Adrenal gland (tissue), 5 donors: ENCODE data around the gene TUBA4B.

Experiments used
- POLR2A ChIP-seq, 2 donors: fragments of 450-650 bp; IDR thresholded peaks; one replicate each; pipeline ENCODE4 v1.6.1; 2017; ENCODE audit warnings: antibody characterized with exemption in 2 of 2, mild to moderate bottlenecking in 2 of 2, moderate library complexity in 1 of 2
- TF ChIP-seq, protein P1 (sequence below), 6 experiments: fragments of 450-650 bp in 4 of 6; fragments of 200-600 bp in 2 of 6; sonication (generic) in 1 of 6; IDR thresholded peaks; 1 replicate in 5 of 6; 2 replicates in 1 of 6; pipeline versions ENCODE4 v1.5.1 to v1.8.0; 2016 to 2021; ENCODE audit warnings: antibody characterized with exemption in 6 of 6, mild to moderate bottlenecking in 2 of 6, moderate library complexity in 1 of 6
- donor health status: DM: no; HTN: no; CAD: no.

- TF ChIP-seq, protein P1, sequence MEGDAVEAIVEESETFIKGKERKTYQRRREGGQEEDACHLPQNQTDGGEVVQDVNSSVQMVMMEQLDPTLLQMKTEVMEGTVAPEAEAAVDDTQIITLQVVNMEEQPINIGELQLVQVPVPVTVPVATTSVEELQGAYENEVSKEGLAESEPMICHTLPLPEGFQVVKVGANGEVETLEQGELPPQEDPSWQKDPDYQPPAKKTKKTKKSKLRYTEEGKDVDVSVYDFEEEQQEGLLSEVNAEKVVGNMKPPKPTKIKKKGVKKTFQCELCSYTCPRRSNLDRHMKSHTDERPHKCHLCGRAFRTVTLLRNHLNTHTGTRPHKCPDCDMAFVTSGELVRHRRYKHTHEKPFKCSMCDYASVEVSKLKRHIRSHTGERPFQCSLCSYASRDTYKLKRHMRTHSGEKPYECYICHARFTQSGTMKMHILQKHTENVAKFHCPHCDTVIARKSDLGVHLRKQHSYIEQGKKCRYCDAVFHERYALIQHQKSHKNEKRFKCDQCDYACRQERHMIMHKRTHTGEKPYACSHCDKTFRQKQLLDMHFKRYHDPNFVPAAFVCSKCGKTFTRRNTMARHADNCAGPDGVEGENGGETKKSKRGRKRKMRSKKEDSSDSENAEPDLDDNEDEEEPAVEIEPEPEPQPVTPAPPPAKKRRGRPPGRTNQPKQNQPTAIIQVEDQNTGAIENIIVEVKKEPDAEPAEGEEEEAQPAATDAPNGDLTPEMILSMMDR (IDR thresholded peaks at IDR 0.05), result no peak
- no peak for TF ChIP-seq POLR2A (IDR thresholded peaks at IDR 0.05)
Measured at GRCh38 chr2:219251656-219252055, 1.4 kb upstream of the TUBA4B start.
